KMS-11 (cell line): Measurements from ENCODE around the gene LPAR5.
"Not testable (repeated sequence)": the region's sequence is repeated elsewhere in the genome, so short reads cannot be mapped to it uniquely, and the experiment has no call there.

Experiments
- H2AFZ ChIP-seq: fragments of 200-600 bp; sonication (generic); 2 replicates; pipeline ENCODE4 v1.6.1; 2016; ENCODE audit warnings: antibody characterized with exemption, mixed run types, low read depth
- H3K27ac ChIP-seq: fragments of 200-600 bp; sonication (generic); 2 replicates; pipeline ENCODE4 v1.6.1; 2016; ENCODE audit warnings: mild to moderate bottlenecking, mixed run types
- H3K27me3 ChIP-seq: fragments of 200-600 bp; sonication (generic); 2 replicates; pipeline ENCODE4 v1.6.1; 2017; ENCODE audit warnings: mild to moderate bottlenecking, low read depth, mixed run types, moderate library complexity; ENCODE audit not compliant: insufficient read depth
- H3K36me3 ChIP-seq: fragments of 200-600 bp; sonication (generic); 2 replicates; pipeline ENCODE4 v1.6.1; 2017; ENCODE audit warnings: mild to moderate bottlenecking, mixed run types; ENCODE audit not compliant: insufficient read depth
- H3K4me1 ChIP-seq: fragments of 200-600 bp; sonication (generic); 2 replicates; pipeline ENCODE4 v1.6.1; 2016; ENCODE audit warnings: mild to moderate bottlenecking, low read depth, mixed run types; ENCODE audit not compliant: poor library complexity, severe bottlenecking
- H3K4me2 ChIP-seq: fragments of 200-600 bp; sonication (generic); 2 replicates; pipeline ENCODE4 v1.7.0; 2016; ENCODE audit warnings: mild to moderate bottlenecking, mixed run types
- H3K4me3 ChIP-seq: fragments of 200-600 bp; sonication (generic); IDR thresholded peaks from 2 replicates; pipeline ENCODE4 v1.6.1; 2017; ENCODE audit warnings: low read depth, low read length, mixed read lengths; ENCODE audit not compliant: insufficient read depth
- H3K79me2 ChIP-seq: fragments of 200-600 bp; sonication (generic); 2 replicates; pipeline ENCODE4 v1.6.1; 2016; ENCODE audit warnings: low read depth, mixed run types; ENCODE audit not compliant: insufficient read depth
- H3K9ac ChIP-seq: fragments of 200-600 bp; sonication (generic); 2 replicates; pipeline ENCODE4 v1.6.1; 2016; ENCODE audit warnings: mild to moderate bottlenecking, mixed run types
- H4K20me1 ChIP-seq: fragments of 200-600 bp; sonication (generic); 2 replicates; pipeline ENCODE4 v1.6.1; 2016; ENCODE audit warnings: mild to moderate bottlenecking, mixed run types; ENCODE audit not compliant: insufficient read depth
- TF ChIP-seq, protein P1 (sequence below): fragments of 200-600 bp; sonication (generic); conservative IDR thresholded peaks from 2 replicates; pipeline ENCODE4 v1.6.1; 2017; ENCODE audit warnings: low read depth, mild to moderate bottlenecking, antibody characterized with exemption, low read length, moderate library complexity, mixed read lengths

LPAR5 gene

DNA sequence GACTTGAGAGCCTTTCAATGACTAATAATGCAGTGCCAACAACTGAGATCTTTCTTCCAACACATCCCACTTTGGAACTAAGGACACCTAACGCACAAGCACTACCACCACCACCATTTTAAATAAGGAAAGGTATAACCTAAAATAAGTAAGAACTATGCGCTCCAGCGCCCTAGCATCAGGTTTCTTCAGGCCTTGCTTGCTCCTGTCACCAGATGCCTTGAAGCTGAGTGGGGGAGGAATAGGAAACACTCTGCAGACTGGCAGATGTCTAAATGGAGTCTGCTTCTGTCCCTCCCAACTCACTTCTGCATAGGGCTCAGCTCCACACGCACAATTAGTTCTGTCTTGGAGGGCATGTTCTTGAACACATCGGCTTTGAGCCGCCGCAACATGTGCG is 43.7 kb downstream of the LPAR5 start:
- H3K9ac ChIP-seq = no peak overlapping the region
- no peak overlapping the region for H2AFZ ChIP-seq
- no peaks in the 10 kb centered on the region for H3K4me1 ChIP-seq
- H3K4me2 ChIP-seq = no peak overlapping the region
- H3K27ac ChIP-seq = no peak overlapping the region
- peaks cover 22% of the 10 kb centered on the region; the same call in 1 of the 2 replicates for H3K36me3 ChIP-seq
- no peaks in the 10 kb centered on the region for H3K27me3 ChIP-seq
- H3K4me3 ChIP-seq = no peak overlapping the region
- peaks cover 4% of the 10 kb centered on the region; the same call in 1 of the 2 replicates for H3K79me2 ChIP-seq
- TF ChIP-seq, protein P1, sequence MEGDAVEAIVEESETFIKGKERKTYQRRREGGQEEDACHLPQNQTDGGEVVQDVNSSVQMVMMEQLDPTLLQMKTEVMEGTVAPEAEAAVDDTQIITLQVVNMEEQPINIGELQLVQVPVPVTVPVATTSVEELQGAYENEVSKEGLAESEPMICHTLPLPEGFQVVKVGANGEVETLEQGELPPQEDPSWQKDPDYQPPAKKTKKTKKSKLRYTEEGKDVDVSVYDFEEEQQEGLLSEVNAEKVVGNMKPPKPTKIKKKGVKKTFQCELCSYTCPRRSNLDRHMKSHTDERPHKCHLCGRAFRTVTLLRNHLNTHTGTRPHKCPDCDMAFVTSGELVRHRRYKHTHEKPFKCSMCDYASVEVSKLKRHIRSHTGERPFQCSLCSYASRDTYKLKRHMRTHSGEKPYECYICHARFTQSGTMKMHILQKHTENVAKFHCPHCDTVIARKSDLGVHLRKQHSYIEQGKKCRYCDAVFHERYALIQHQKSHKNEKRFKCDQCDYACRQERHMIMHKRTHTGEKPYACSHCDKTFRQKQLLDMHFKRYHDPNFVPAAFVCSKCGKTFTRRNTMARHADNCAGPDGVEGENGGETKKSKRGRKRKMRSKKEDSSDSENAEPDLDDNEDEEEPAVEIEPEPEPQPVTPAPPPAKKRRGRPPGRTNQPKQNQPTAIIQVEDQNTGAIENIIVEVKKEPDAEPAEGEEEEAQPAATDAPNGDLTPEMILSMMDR = no peak
- H4K20me1 ChIP-seq = no peaks in the 10 kb centered on the region

DNA sequence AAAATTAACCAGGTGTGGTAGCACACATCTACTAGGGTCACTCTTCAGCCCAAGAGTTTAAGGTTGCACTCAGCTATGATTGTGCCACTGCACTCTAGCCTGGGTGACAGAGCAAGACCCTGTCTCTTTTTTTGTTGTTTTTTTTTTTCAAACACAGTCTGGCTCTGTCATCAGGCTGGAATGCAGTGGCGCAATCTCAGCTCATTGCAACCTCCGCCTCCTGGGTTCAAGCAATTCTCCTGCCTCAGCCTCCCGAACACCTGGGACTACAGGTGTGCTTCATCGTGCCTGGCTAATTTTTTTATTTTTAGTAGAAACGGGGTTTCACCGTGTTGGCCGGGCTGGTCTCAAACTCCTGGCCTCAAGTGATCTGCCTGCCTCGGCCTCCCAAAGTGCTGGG is 49.2 kb downstream of the LPAR5 start:
- H3K4me2 ChIP-seq, H3K27ac ChIP-seq: not testable (repeated sequence)
- H3K36me3 ChIP-seq = peaks cover 20% of the 10 kb centered on the region; the same call in 1 of the 2 replicates

DNA sequence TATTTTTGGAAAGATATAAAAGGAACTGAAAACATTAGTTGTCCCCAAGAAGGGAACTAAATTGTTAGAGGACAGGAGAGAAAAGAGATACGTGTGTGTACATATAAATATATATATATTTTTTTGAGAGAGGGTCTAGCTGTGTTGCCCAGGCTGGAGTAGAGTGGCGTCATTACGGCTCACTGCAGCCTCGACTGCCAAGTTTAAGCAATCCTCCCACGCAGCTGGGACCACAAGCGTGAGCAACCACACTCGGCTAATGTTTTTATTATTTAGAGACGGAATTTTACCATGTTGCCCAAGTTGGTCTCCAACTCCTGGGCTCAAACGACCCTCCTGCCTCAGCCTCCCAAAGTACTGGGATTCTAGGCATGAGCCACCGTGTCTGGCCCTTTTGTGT is 51.5 kb downstream of the LPAR5 start:
- H3K9ac ChIP-seq = no peak overlapping the region
- no peak overlapping the region for H3K4me3 ChIP-seq
- no peak overlapping the region for H3K4me2 ChIP-seq
- peaks cover 15% of the 10 kb centered on the region; the same call in 1 of the 2 replicates for H3K36me3 ChIP-seq
- H3K27ac ChIP-seq = no peak overlapping the region
- H3K27me3 ChIP-seq = no peaks in the 10 kb centered on the region
- H2AFZ ChIP-seq = no peak overlapping the region
- no peaks in the 10 kb centered on the region for H3K4me1 ChIP-seq
- no peaks in the 10 kb centered on the region for H4K20me1 ChIP-seq
- TF ChIP-seq, protein P1 = no peak
- H3K79me2 ChIP-seq = 0 out of 2 replicates have a peak, but pooled peaks cover 4% of the 10 kb centered on the region

More for the DNA sequence above, 49.2 kb downstream of the LPAR5 start:
- not testable (repeated sequence) for H3K9ac ChIP-seq, H4K20me1 ChIP-seq, H3K4me3 ChIP-seq, H2AFZ ChIP-seq, H3K79me2 ChIP-seq, H3K27me3 ChIP-seq, H3K4me1 ChIP-seq

DNA sequence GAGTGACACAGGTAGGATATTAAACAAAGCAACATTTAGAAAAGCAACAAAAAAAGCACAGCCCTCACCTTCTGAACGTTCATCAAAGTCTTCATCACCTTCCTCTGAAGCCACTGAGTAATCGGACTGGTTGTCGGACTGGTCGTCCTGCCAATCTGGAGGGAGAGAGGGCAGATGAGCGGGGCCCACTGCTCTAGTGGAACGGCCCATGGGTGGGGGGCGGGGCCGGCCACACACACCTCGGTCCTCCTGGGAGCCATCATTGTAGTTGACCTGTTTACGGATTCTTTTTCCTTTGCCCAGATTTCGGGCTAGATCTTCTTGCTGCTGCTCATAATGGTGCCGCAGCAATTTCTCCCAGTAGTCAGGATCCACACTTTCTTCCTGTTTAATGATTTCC is 52.8 kb downstream of the LPAR5 start:
- Histone ChIP-seq H3K4me3 (no peak overlapping the region), H3K36me3 (peaks cover 10% of the 10 kb centered on the region; the same call in 1 of the 2 replicates)

DNA sequence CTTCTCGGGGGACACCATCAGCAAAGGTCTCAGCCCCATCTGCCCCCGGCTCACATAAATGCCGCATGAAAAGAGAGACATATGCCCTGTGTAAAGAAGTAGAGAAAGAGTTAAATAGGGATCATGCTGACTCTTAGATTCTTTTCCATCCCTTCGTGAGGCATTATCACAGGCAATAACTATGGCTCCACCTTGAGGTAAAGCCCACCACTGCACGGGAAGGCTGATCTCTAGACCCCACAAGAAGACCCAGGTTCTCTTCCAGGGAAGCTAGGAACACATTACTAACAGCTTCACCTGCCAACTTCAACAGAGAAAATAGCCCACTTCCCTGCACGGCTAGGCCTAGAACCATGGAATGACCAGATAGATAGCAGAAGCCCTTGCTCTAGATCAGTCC is 53.6 kb downstream of the LPAR5 start:
- H3K79me2 ChIP-seq = no peaks in the 10 kb centered on the region
- TF ChIP-seq, protein P1 = no peak; the same call in 1 of the 2 replicates
- no peaks in the 10 kb centered on the region for H3K27me3 ChIP-seq
- no peaks in the 10 kb centered on the region for H4K20me1 ChIP-seq
- no peak overlapping the region for H3K4me3 ChIP-seq
- no peak overlapping the region for H3K4me2 ChIP-seq
- no peak overlapping the region for H3K27ac ChIP-seq
- peaks cover 10% of the 10 kb centered on the region; the same call in 1 of the 2 replicates for H3K36me3 ChIP-seq
- no peaks in the 10 kb centered on the region for H3K4me1 ChIP-seq
- H2AFZ ChIP-seq = no peak overlapping the region
- no peak overlapping the region for H3K9ac ChIP-seq

More for the DNA sequence above, 52.8 kb downstream of the LPAR5 start:
- Histone ChIP-seq H3K4me1 (no peaks in the 10 kb centered on the region), H3K9ac (no peak overlapping the region), H3K79me2 (0 out of 2 replicates have a peak, but pooled peaks cover 4% of the 10 kb centered on the region), H4K20me1 (no peaks in the 10 kb centered on the region), H3K27ac (no peak overlapping the region), H3K4me2 (no peak overlapping the region), H3K27me3 (no peaks in the 10 kb centered on the region), H2AFZ (no peak overlapping the region)
- TF ChIP-seq, protein P1 = no peak
